Glutamatergic neuron (in vitro differentiated cells): ENCODE measurements around the gene HRAS. TPM values are rescaled to one million over a fixed set of nuclear protein-coding genes. Genes with fewer than 3 reads are reported as not detected.

Experiments used
- DNase-seq: peaks from one replicate; pipeline ENCODE4 v3.0.0; 2022
- H3K27ac Mint-ChIP-seq: one replicate; pipeline ENCODE4 v1.8.0; 2020; ENCODE audit warnings: mild to moderate bottlenecking, mixed read lengths, inconsistent platforms; ENCODE audit not compliant: unreplicated experiment
- H3K27me3 Mint-ChIP-seq: one replicate; pipeline ENCODE4 v1.8.0; 2020; ENCODE audit warnings: mild to moderate bottlenecking, moderate library complexity, mixed read lengths, inconsistent platforms; ENCODE audit not compliant: unreplicated experiment
- H3K36me3 Mint-ChIP-seq: one replicate; pipeline ENCODE4 v1.8.0; 2020; ENCODE audit warnings: mild to moderate bottlenecking, mixed read lengths, inconsistent platforms; ENCODE audit not compliant: unreplicated experiment
- H3K4me1 Mint-ChIP-seq: one replicate; pipeline ENCODE4 v1.8.0; 2020; ENCODE audit warnings: mild to moderate bottlenecking, low read depth, mixed read lengths, inconsistent platforms; ENCODE audit not compliant: unreplicated experiment
- H3K4me3 Mint-ChIP-seq: one replicate; pipeline ENCODE4 v1.8.0; 2020; ENCODE audit warnings: mild to moderate bottlenecking, mixed read lengths, inconsistent platforms; ENCODE audit not compliant: unreplicated experiment
- H3K9me3 Mint-ChIP-seq: one replicate; pipeline ENCODE4 v1.8.0; 2020; ENCODE audit warnings: mild to moderate bottlenecking, moderate library complexity, mixed read lengths, inconsistent platforms; ENCODE audit not compliant: unreplicated experiment
- total RNA-seq: library from RNA; stranded (reverse); fragmentation: NEBNext Ultra II Directional; extraction: Animal tissue kit (Norgen Biotek cat#: 25700); gene quantifications from one replicate; pipeline ENCODE4 v1.2.1, GENCODE V29; 2021; ENCODE audit not compliant: unreplicated experiment
- TF ChIP-seq, protein P1 (sequence below): fragments of 200-600 bp; sonication (generic); IDR thresholded peaks from one replicate; pipeline ENCODE4 v1.5.0; 2021; ENCODE audit not compliant: partially characterized antibody, unreplicated experiment

HRAS gene
- total RNA-seq, 1 donor from 2014 or later: 140 TPM

DNA sequence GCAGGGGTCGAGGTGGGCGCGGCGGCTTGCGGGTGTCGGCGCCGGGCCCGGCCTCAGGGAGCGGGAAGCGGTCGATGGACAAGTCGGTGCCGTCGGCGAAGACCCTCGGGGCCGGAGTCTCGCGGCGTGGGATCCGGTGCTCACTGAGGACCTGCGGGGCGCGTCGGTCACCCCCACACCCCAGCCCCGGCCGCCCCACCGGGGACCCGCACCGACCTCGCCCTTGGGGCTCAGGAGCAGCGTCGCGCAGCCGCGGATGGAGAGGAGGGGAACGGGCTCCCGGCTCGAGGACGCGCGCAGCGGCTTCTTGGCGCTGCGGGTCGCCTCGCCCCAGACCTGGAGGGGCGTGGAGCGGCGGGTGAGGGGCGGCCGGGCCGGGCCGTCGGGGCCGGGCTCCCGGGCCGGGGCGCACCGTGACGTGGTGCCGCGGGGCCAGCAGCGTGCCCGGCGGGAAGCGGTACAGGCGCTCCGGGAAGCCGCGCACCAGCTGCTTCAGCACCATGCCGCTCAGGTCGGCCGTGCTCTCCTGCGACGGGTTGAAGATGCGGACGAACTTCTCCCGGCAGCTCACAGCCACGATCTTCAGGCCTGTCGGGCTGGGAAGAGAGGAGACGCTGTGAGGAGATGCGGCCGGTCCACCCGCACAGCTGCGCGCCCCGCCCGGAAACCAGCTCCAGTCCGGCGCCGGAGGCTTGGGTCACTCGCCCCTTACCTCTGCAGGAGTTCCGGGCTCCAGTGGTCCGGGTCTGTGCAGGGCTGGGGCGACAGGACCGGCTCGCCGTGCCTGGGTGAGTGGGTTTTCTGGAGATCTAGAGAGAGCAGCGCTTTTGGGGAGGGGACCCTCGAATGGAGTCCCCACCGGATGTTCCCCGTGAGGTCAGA is 20.6 kb upstream of the HRAS start:
- peak; percentile 52 for DNase-seq
- H3K36me3 Mint-ChIP-seq: no peaks in the 10 kb centered on the region
- H3K9me3 Mint-ChIP-seq: peaks cover 6% of the 10 kb centered on the region
- H3K27me3 Mint-ChIP-seq: peaks cover 5% of the 10 kb centered on the region
- H3K4me3 Mint-ChIP-seq: peak overlapping the region; percentile 65
- H3K27ac Mint-ChIP-seq: no peak overlapping the region
- TF ChIP-seq, protein P1, sequence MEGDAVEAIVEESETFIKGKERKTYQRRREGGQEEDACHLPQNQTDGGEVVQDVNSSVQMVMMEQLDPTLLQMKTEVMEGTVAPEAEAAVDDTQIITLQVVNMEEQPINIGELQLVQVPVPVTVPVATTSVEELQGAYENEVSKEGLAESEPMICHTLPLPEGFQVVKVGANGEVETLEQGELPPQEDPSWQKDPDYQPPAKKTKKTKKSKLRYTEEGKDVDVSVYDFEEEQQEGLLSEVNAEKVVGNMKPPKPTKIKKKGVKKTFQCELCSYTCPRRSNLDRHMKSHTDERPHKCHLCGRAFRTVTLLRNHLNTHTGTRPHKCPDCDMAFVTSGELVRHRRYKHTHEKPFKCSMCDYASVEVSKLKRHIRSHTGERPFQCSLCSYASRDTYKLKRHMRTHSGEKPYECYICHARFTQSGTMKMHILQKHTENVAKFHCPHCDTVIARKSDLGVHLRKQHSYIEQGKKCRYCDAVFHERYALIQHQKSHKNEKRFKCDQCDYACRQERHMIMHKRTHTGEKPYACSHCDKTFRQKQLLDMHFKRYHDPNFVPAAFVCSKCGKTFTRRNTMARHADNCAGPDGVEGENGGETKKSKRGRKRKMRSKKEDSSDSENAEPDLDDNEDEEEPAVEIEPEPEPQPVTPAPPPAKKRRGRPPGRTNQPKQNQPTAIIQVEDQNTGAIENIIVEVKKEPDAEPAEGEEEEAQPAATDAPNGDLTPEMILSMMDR: no peak
- peaks cover 1% of the 10 kb centered on the region for H3K4me1 Mint-ChIP-seq

DNA sequence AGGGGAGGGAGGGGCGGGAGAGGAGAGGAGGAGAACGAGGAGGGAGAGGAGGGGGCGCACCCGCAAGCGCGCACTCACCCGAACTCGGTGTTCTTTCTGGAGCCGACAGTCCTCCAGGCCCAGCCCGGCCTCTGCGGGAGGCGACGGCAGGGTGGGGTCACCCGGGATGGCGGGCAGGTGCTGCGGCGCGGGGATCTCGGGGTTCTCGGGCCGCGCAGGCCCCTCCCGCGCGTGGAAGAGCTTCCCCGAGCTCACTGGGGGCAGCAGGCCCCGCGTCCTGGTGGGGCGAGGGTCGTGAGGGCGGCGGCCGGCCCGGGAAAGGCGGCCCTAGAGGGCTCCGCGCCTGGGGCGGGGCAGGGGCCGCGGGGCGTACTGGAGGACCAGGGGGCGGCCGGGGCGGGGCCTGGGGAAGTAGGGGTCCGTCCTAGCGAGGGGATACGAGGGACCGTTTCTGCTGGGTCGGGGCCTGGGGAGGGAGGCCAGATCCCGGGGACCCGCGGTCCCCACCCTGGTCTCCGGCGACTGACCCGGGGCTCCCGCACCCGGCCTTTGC is 19.9 kb upstream of the HRAS start:
- H3K4me1 Mint-ChIP-seq: peaks cover 1% of the 10 kb centered on the region
- H3K27ac Mint-ChIP-seq: no peak overlapping the region
- DNase-seq: no peak
- H3K4me3 Mint-ChIP-seq: no peak overlapping the region
- no peaks in the 10 kb centered on the region for H3K36me3 Mint-ChIP-seq
- H3K27me3 Mint-ChIP-seq: peaks cover 6% of the 10 kb centered on the region
- TF ChIP-seq, protein P1: peak; percentile 39
- H3K9me3 Mint-ChIP-seq: peaks cover 7% of the 10 kb centered on the region

DNA sequence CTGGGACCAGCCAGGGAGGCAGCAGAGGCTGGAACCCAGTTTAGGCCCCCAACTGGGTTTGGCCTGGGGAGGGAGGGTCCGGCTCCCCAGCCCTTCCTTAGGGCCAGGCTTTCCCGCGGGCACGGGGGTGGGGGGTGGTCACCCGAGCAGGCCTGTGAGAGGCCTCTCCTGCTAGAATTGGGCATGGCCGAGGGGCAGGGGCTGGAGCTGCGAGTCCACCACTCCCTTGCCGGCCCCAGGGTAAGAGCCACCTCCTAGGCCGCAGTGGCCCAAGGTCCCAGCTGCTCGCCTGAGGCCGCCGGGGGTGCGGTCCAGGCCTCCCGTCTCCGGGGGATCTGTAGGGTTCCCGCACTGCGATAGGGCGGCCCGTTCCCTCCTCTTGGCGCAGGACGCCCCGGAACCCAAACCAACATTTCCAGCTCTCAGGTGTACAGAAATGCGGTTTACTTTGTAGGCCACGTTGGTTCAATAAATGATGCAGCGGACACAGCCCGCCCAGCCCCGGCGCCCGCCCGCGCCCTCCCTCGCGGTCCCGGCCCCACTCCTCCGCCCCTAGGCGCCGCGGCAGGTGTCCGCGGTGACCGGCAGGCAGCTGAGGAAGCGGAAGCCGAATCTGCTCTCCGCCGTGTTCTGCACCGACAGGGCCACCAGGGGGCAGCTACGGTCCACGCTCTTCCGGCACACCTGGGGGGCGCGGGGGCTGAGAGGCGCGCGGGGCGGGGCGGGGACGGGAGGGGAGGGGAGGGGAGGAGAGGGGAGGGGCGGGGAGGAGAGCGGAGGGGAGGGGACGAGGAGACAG is 19.3 kb upstream of the HRAS start:
- Mint-ChIP-seq H3K9me3 (peaks cover 3% of the 10 kb centered on the region), H3K36me3 (no peaks in the 10 kb centered on the region), H3K4me3 (no peak overlapping the region), H3K27me3 (peaks cover 3% of the 10 kb centered on the region), H3K27ac (no peak overlapping the region), H3K4me1 (peaks cover 1% of the 10 kb centered on the region)
- peak; percentile 79 for DNase-seq
- TF ChIP-seq, protein P1: peak; percentile 70

DNA sequence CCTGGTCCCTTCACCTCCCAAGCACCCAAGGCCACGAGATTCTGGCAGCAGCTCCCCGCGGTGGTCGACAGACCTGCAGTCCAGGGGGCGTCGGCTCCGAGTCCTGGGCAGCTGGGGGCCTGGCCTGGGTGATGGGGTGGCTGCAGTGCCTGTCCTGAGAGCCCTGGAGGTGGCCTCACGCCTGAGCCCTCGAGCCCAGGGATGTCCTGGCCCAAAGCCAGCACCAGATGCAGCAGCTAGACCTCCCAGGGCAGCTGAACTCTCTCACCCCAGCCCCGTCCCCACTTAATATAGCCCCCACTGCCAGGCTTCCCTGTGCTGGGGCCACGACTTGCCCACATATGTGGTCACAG is 18.6 kb upstream of the HRAS start:
- TF ChIP-seq, protein P1: no peak
- Mint-ChIP-seq H3K9me3 (peaks cover 1% of the 10 kb centered on the region), H3K27ac (no peak overlapping the region), H3K4me3 (no peak overlapping the region), H3K4me1 (peaks cover 2% of the 10 kb centered on the region), H3K36me3 (no peaks in the 10 kb centered on the region), H3K27me3 (peaks cover 3% of the 10 kb centered on the region)
- no peak for DNase-seq
